NCI-H446 (cell line): ENCODE results near the gene WDR76.
"Not testable (repeated sequence)": the region's sequence is repeated elsewhere in the genome, so short reads cannot be mapped to it uniquely, and the experiment has no call there.

Experiments used
- DNase-seq, 2 experiments: peaks; one replicate each; lab custom pipeline; 2025; lab: John Stamatoyannopoulos, UW

WDR76 gene

DNA sequence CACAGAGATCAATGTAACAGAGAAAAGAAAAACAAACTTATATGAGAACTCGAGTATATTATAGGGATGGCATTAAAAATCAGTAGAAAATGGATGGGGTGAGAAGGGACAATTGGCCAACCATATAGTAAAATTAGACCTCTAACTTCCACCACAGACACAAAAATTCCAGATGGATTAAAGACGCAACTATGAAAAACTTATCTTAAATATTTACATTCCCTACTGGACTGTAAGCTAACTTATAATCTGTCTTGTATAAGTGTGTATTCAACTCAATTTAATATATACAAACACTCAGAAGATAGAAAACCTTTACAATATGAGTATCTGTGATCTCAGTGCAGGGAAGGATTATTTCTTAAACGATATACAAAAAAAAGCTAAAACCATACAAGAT lies 5.3 kb upstream of the WDR76 start:
- DNase-seq = no peak

DNA sequence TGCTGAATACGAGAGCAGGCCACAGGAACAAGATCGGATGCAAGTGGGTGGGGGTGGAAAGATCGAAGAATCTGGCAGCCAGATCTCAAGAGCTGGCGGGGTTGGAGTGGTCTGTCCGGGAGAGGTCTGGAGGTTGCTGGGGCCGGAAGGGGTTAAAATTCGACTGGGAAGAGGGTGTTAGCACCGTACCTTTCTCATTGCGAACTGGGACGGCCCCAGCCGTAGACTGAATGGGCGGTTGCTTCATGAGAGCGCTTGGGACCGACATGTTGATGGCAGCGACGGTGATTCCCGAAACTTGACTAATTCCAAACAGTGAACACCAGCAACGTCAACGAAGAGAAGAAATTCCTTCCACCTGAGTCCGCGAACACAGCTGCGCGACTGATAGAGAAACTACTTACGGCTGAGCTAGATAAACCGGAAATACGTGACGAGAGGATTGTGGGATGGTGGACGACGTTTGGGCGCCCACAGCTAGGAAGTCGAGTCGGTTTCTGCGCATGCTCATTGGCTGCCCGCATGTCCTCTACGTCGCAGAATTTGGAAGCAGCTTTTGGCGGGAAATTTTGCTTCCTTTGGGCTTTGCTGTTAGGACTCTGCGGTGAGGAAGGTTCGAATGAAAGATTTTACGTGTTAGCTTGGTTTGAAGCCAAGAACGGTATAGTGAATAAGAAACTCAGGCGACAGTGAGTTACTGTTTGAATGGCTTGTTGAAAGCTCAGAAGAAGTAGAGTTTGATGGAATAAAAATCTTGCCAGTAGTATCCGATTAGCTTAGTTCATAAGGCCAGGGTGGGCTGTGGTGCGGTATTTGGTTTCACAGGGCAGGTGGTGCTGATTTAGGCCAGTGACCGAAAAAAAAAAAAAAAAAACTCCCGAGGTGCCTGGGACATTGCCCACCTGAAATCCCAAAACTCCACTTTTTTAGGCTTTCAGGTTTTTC lies 2.2 kb upstream of the WDR76 start, which contains the start of gene MFAP1:
Gene MFAP1, minus strand, starts transcription at position 389 of the 945 bp plus-strand sequence. Its CDS starts 121 bp downstream, at position 268.
- DNase-seq = peak; percentile 91 to 98

DNA sequence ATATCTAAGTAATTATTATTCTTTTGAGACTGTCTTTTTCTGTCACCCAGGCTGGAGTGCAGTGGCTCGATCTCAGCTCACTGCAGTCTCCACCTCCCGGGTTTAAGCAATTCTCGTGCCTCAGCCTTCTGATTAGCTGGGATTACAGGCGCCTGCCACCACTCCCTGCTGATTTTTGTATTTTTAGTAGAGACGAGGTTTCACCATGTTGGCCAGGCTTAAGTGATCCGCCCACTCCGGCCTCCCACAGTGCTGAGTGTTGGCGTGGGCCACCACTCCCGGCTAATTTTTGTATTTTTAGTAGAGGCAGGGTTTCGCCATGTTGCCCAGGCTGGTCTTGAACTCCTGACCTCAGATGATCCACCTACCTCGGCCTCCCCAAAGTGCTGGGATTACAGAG lies 1.5 kb upstream of the WDR76 start:
- DNase-seq = not testable (repeated sequence)

DNA sequence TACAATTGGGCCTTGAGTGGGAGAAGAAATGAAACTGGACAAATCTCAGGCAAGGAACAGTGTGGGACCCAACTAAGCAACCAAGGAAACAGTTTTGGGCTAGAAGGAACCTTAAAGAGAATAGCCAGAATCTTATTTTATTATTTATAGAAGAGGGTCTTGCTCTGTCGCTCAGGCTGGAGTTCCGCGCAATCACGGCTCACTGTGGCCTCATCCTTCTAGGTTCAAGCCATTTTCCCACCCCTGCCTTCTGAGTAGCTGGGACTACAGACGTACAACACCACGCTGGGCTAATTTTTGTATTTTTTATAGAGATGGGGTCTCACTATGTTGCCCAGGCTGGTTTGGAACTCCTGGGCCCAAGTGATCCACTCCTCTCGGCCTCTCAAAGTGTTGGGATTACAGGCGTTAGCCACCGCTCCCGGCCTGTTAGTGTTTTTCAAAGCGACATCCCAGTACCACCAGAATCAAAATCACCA lies 734 bp upstream of the WDR76 start:
- no peak for DNase-seq

DNA sequence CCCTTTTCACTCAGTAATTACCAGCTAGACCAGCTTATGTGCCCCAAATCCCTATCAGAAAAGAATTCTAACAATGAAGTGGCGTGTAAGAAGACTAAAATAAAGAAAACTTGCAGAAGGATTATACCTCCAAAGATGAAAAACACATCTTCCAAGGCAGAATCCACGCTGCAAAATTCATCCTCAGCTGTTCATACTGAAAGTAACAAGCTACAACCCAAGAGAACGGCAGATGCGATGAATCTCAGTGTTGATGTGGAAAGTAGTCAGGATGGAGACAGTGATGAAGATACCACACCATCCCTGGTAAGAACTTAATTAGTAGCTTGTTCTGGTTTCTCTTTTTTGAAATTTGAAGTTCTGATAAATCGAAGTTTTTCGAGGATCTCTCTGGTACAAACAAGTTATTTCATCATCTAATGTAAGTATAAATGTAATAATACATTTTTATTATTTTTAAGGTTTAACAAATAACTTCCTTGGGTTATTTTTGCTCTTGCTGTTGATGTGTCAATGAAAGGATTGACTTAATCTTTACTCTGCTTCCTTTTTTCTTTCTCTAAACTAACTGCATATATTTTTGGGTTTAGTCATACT lies 1.4 kb downstream of the WDR76 start:
- DNase-seq = no peak

DNA sequence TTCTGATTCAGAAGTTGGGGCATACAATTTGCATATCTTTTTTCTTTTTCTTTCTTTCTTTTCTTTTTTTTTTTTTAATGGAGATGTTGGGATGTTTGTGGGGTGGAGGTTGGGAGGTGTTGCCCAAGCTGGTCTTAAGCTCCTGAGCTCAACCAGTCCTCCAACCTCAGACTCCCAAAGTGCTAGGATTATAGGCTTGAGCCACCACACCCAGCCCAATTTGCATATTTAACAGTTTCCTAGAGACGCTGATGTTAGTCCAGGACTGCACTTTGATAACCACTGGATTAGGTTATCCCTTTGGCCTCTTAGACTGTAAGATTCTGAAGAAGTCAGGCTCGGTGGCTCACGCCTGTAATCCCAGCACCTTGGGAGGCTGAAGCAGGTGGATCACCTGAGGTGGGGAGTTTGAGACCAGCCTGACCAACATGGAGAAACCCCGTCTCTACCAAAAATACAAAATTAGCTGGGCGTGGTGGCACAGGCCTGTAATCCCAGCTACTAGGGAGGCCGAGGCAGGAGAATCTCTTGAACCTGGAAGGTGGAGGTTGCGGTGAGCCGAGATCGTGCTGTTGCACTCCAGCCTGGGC lies 3.2 kb downstream of the WDR76 start:
- DNase-seq = not testable (repeated sequence)

DNA sequence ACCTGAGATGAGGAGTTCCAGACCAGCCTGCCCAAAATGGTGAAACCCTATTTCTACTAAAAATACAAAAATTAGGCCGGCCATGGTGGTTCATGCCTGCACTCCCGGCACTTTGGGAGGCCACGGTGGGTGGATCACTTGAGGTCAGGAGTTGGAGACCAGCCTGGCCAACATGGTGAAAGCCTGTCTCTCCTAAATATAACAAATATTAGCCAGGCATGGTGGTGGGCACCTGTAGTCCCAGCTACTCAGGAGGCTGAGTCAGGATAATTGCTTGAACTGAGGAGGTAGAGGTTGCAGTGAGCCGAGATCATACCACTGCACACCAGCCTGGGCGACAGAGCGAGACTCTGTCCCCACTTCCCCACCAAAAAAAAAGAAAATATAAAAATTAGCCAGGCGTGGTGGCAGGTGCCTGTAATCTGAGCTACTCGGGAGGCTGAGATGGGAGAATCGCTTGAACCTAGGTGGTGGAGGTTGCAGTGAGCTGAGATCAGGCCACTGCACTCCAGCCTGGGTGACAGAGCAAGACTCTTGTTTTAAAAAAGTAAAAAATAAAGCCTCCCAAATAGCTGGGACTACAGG lies 4.0 kb downstream of the WDR76 start:
- not testable (repeated sequence) for DNase-seq

DNA sequence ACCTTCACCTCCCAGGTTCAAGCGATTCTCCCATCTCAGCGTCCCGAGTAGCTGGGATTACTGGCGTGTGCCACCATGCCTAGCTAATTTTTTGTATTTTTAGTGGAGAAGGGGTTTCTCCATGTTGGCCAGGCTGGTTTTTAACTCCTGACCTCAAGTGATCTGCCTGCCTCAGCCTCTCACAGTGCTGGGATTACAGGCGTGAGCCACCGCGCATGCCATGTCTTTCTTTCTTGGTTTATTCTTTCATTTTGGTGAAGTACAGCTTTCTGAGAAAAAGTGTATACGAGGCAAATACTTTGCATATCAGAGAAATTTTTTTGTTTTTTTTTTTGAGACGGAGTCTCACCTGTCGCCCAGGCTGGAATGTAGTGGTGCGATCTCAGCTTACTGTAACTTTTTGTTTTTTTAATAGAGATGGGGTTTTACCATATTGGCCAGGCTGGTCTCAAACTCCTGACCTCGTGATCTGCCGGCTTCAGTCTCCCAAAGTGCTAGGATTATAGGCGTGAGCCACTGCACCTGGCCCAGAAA lies 4.8 kb downstream of the WDR76 start:
- not testable (repeated sequence) for DNase-seq

DNA sequence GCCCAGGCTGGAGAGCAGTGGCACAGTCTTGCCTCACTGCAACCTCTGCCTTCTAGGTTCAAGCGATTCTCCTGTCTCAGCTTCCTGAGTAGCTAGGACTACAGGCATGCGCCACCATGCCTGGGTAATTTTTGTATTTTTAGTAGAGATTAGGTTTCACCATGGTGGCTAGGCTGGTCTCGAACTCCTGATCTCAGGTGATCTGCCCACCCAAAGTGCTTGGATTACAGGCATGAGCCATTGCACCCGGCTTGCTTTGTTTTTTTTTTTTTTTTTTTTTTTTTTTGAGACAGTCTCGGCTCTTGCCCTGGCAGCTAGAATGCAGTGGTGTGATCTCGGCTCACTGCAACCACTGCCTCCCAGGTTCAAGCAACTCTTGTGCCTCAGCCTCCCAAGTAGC lies 5.7 kb downstream of the WDR76 start:
- not testable (repeated sequence) for DNase-seq

DNA sequence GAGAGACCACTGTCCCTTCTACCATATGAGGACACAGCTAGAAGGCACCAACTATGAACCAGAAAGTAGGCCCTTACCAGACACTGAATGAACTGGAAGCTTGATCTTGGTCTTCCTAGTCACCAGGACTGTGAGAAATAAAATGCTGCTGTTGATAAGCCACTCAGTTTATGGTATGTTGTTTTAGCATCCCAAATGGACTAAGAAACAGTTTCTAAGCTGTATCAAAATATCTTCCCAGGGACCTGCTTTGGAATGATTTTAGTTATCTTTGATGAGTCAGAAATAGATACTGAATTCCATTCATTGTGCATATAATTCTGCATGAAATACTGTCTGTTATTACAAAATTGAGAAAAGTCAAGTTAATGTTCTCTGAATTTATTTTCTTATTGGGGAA lies 18.6 kb downstream of the WDR76 start:
- no peak for DNase-seq

DNA sequence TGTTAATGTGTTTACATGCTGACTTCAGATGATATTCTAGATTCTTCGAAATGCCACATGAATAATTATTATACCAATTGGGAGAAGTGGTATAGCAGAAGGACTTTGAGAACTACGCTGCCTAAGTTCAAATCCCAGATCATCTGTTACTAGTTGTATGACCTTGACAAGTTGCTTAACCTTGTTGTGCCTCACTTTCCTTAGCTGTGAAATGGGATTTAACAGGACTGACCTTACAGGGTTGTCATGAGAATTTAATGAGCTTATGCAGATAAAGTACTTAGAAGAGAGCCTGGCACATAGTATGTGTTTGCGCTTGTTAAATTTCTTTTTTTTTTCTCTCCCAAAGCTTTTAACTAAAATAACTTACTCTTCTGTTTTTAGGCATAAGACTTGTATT lies 24.4 kb downstream of the WDR76 start:
- DNase-seq = no peak

DNA sequence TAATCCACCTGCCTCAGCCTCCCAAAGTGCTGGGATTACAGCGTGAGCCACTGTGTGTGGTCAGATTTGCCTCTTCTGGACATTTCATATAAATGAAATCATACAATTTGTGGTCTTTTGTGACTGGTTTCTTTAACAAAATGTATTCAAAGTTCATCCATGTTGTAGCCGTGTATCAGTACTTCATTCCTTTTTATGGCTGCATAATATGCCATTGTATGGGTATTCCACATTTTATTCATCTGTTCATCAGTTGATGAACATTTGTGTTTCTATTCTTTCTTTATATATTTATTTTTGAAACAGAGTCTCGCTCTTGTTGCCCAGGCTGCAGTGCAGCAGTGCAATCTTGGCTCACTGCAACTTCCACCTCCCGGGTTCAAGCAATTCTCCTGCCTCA lies 25.8 kb downstream of the WDR76 start:
- no peak for DNase-seq

DNA sequence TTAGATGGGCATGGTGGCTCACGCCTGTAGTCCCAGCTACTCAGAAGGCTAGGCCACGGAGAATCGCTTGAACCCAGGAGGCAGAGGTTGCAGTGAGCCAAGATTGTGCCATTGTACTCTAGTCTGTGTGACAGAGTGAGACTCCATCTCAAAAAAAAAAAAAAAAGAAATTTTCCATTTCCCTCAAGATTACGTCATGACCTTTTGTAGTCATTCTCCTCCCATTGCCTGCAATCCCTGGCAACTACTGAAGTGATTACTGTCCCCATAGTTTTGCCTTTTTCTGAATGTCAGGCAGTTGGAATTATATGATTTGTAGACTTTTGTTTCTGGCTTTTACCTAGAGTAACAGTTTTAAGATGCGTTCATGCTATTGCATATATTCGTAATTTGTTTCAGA lies 28.0 kb downstream of the WDR76 start:
- DNase-seq = no peak

DNA sequence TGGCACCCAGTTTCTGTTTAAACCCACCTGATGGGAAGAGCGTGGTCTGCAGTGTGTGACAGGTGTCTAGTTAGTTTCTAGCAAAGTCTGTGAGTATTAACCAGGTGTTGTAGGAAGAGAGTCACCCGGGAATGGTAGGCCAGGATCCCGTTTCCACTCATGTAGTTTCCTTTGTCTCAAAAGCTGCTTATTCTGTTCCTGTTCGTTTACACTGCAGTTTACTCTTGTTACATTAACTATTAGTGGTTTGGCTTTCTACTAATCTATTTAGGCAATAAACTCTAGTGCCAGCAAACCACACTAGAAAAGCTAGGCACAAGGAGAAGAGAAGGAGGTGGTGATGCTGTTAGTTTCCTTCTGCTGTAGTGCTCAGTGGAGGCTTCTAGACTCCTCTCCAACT lies 32.7 kb downstream of the WDR76 start:
- no peak for DNase-seq

DNA sequence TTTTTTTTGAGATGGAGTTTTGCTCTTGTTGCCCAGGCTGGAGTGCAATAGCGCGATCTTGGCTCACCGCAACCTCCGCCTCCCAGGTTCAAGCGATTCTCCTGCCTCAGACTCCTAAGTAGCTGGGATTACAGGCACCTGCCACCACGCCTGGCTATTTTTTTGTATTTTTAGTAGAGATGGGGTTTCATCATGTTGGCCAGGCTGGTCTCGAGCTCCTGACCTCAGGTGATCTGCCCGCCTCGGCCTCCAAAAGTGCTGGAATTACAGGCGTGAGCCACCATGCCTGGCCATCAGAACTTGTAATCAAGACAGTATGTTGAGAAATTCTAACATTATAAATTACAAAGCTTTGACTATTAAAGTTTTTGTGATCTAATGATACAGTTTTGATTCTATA lies 39.8 kb downstream of the WDR76 start:
- DNase-seq = not testable (repeated sequence)

DNA sequence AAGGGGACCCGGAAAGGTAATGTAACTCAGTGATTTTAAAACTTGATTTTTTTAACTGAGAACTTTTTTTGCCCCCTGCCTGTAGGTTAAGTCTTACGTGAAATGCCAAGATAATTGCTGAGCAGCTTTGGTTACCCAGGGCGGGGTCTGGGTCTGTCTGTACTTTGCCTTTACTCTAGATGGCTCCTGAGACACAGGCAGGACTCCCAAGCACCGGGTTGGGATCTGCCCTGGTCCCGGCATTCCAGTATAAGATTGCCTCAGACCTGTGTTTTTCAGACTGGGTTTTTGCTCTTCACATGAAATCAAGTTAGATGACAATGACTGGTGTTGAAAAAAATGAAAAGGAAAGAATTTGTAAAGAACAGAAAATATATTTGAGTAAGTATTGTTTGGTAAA lies 40.3 kb downstream of the WDR76 start:
- DNase-seq = no peak

DNA sequence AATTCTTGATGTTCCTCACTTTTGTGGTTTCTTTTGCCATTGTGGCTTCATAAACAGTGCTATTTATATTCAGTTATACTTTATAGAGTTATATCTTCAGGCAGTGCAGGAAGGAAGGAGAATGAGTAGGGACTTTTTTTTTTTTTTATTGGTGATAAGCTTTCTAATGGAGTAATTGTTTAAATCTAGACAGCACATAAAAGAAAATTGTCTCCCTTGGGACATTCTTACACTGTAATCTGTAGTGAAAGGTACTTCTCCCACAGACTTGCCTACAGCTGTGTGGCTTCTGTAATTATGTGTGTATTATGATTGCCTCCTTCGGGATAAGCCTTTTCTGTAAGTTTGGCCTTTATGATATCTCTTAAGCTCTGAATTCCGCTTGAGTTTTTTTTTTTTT lies 41.6 kb downstream of the WDR76 start:
- no peak for DNase-seq

DNA sequence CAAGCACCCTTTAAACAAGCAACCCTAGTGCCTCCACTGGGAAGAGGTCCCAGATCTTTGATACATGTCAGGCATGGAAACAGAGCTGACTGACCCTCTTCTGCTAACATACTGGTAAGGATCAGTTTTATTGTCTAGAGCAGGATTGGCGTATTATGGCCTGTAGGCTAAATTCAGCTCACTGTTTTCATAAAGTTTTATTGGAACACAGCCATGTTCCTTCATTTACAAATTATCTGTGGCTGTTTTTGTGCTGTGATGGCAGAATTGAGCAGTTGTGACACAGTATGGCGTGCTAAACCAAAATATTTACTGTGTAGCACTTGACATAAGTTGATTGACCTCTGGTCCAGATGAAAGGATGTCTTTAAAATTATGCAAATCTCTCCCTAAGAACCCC lies 45.0 kb downstream of the WDR76 start:
- DNase-seq = no peak

DNA sequence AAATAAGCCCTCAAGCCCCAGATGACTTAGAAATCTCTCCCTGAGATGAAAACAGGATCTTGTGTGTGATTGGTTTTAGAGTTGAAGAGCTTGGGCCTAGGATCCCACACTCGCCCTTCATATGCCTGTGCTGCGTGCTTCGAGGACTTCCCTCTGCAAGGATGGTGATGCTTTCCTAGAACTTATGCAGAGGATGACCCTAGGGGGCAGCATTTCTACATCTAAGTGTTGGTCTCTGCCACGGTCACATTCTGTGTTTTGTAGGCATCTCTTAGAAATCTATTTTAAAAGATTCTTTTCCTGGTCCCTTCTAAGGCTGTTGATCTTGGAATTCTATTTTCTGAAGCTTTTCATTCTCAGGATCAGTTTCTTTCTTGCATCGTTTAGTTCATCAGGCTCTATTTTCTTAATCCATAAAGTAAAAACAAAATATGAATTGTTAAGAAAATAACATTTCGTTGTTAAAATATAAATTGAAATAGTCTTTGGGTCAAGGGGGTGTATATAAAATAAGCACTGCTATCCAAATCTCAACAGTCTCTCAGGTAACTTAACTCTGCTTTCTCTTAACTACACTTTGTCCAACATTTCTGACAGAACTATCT lies 45.7 kb downstream of the WDR76 start:
- DNase-seq = peak in 1 of 2 experiments; percentile 66

DNA sequence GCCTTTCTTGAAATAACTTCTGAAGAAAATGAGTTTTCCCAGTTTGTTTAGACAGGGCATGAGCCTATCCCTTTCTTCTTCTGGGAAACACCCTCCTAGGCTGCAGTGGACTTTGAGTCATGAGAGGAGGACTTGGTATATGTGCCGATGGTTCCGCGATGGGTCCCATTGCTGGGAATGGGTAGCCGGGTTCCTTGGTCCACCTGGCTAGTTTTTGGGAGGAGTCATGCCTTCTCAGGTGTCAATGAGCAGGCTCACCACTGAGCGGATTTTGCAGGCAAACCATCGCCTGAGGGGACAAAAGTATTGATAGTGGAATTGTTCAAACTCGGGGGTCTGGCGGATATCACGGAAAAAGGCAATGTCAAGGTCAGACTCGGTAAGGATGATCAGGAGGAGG lies 46.8 kb downstream of the WDR76 start:
- DNase-seq = no peak

DNA sequence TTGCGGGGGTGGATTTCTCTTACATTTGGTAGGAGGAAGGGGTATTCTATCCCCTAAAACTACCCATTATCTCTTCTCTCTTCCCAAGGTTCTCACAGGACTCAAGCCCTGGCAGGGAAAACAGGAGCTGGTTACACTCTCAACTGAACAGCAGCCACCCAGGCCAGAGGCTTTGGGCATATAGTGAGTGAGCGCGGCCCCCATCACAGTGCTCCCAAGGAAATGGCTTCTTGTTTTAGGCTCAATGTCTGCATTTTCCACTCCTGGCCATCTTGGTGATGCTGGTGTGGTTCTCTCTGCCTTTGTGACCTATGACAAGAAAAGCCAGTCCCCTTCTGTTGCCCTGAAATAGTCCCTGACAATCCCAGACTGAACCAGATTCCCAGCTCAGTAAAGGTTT lies 50.1 kb downstream of the WDR76 start:
- no peak for DNase-seq

DNA sequence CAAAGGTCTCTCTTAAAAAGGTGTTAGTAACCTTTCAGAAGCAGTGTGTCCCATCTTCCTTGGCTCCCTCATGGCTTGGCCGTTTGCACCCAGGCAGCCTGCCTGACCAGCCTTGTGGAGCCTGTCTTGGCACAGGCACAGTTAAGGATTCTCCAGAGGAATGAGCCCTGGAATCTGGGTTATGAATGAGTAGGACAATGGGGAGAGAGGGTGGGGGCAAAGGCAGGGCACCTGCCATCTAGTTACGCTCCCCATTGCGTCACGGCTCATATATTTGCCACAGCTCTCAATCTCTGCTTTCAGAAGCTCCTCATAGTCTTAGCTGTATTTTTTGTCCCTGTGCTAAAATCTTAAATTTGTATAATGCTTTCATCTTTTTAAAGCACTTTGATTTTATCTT lies 50.6 kb downstream of the WDR76 start:
- DNase-seq = no peak
